CD4-positive, alpha-beta T cell treated with Interleukin-17A for 1 hour (primary cell): ENCODE data around the gene LAMA1.
"Not testable (repeated sequence)": the region's sequence is repeated elsewhere in the genome, so short reads cannot be mapped to it uniquely, and the experiment has no call there.

Experiments
- DNase-seq: peaks from one replicate; pipeline ENCODE4 v3.0.0-alpha.2; 2020

The LAMA1 gene

DNA sequence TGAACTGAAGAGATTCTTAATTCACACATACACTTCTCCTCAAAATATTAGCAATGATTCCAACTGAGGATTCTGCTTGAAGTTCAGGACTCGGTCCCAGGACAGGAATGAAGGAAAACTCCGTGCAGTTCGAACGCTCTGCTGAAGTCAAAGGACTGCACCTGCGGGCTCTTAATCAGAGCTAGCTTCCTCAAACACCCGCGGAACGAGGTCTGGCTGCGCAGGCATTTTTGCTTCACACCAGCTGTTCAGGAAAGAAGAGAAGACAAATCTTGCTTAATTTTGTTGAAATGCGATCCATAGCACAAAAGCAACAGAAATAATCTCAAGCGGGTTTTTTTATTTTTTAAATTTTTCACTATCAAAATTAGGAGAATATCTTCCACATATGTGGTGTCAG, 175.6 kb downstream of the LAMA1 start:
- DNase-seq: no peak

DNA sequence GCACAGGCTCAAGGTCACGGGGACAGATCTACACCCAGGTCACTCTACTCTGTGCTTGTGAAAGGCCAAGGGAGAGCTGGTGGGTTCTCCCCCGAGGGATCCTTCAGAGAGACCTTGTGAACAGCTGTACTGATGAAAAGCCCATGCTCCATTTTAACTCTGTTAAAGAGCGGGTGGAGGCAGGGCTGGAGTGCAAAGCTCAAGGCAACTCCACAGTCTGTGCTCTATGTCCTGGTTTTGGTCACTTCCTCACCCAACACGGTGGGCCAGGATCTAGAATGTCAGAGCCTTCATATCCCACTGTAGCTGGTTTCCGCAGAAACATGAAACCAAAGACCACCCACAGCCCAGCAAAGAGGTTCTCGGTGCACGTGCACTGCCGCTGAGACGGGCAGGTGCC, 177.1 kb downstream of the LAMA1 start:
- no peak for DNase-seq

DNA sequence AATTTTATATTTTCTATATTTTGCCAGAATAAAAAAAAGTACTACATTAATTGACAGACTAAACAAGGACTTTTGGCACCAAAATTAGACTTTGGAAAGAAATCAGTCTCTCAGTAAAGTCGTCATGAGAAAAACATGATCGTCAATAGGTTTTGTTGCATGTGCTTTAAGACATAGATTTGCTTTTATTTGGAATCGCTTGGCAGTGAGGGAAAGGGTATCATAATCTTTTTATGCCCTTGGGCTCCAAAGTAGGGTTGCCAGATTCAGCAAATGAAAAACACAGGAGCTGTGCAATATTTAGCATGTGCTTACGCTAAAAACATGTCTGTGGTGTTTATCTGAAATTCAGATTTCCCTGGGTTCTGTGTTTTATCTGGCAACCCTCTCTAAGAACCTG, 177.6 kb downstream of the LAMA1 start:
- no peak for DNase-seq

GRCh38 chr18:6938403-6938802, 179.2 kb downstream of the LAMA1 start:
- not testable (repeated sequence) for DNase-seq

GRCh38 chr18:6938003-6938402, 179.6 kb downstream of the LAMA1 start:
- no peak for DNase-seq

DNA sequence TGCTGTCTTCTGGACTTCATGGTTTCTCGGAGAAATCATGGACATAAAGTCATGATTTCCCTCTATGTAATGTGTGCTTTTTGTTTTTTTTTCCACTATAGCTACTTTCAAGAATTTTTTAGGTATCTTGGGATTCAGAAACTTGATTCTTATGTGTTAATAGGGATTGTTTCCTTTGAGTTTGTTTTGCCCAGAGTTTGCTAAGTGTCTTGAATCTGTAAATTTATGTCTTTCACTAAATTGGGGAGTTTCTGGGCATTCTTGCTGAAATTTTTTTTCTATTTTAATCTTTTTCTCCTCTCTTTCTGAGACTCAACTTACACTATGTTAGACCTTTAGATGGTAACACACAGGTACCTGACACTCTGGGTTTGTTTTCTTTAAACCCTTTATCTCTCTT, 182.7 kb downstream of the LAMA1 start:
- DNase-seq: no peak

DNA sequence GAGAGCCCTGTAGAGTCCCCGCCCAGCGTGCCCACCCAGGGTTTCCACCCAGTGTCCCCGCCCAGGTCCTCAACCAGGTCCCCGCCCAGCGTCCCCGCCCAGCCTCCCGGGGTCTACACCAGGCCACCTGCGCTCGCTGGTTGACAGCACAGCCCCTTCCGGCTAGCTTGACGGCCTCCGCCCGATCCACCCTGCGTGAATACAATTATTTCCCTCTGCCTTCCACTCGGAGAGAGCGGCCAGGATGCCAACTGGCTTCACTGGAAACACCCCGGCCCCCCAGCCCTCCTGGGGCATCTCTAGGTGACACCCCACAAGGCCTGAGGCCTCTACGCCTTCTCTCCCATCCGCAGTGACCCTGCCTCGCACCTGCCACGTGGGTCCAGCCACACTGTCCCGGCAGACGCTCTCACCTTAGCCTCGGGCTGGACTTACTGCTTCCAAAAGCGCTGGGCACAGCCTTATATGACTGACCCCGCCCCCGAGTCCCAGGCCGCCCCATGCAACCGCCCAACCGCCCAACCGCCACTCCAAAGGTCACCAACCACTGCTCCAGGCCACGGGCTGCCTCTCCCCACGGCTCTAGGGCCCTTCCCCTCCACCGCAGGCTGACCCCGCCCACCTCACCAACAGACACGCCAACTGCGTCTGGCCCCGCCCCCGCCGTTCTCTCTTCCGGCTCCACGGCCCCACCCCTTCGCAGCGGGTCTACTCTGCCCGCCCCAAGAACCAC, 188.1 kb downstream of the LAMA1 start:
- DNase-seq: no peak

- DNase-seq: no peak
These were observed 189.2 kb downstream of the LAMA1 start for GRCh38 chr18:6928359-6928758.

- DNase-seq: no peak
These were observed 190.4 kb downstream of the LAMA1 start for GRCh38 chr18:6927153-6927552.

- DNase-seq: no peak
These were observed 194.4 kb downstream of the LAMA1 start for GRCh38 chr18:6923220-6923619.

DNA sequence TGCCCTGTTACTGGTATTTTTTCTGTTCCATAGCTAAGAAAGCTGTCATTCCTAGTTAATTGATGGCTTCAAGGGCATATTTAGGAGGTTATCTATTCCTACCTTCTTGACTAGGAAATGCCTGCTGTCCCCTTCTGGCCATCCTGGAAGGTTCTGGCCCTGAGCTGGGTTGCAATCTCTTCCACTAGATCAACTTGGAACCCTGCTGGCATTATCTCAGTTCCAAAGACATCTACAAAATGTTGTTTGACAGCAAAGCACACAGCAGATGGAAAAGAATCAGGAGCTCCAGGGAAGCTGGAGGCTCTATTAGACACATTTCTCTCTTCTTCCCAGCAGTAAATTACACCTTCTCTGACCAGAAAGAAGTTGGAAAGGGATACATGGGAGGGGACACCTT, 196.0 kb downstream of the LAMA1 start:
- no peak for DNase-seq

- DNase-seq: no peak
These were observed 197.3 kb downstream of the LAMA1 start for GRCh38 chr18:6920099-6920955.

- DNase-seq: no peak
These were observed 200.5 kb downstream of the LAMA1 start for GRCh38 chr18:6917072-6917471.

DNA sequence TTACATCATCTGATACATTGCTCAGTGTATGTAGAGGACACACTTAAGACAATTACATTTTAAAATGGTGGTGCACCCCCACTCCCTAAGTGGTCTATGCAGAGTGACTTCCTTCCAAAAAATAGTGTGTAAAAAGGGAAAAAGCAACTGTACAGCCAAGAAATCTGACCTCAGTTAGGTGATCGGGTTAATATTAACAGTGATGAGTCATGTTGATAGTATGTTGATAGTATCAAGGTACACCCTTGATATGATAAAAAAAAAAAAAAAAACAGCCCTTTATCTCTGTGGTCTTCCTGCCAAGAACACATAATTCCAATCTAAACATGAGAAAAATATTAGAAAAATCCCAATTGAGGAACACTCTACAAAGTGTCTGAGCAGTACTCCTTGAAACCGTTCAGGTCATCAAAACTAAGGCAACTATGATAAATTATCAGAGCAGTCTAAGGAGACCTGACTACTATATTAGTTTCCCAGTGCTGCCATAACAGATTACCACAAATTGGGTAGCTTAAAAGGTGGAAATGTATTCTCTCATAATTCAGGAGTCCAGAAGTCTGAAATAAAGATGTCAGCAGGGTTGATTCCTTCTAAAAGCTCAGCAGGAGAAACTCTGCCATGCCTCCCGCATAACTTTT, 216.2 kb downstream of the LAMA1 start:
- DNase-seq: no peak

DNA sequence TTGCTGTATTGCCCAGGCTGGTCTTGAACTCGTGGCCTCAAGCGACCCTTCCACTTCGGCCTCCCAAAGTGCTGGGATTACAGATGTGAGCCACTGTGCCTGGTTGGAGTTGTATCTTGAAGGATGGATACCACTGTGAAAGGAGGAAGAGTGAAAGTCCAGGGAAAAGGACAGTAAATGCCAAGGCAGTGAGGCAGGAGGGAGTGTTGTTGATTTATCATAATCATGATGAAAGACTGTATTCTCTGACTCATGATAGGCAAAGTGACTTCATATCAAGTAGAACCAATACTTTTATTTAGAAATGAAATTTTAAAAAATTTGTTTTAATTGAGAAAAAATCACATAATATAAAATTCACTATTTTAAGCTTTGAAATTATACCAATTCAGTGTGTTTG, 225.8 kb downstream of the LAMA1 start:
- no peak for DNase-seq
